ENCODE results near the gene ZNF394.

DNA sequence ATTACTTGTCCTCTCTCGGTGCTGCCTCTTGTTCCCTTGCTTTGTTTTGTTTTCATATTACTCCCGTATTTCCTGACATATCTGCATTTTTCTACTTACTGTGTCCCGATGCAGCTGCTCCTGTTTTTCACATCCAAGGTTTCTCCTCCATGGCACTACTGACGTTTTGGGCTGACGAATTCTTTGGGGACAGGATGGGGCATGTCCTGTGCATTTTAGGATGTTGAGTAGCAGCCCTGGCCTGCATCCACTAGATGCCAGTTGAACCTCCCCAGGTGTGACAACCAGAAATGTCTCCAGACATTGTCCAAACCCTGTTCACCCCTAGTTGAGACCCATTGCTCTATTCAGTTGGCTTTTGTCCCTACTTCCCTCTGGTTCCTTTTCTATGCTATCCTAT lies 15.0 kb downstream of the ZNF394 start:
- TF ChIP-seq, protein P1, sequence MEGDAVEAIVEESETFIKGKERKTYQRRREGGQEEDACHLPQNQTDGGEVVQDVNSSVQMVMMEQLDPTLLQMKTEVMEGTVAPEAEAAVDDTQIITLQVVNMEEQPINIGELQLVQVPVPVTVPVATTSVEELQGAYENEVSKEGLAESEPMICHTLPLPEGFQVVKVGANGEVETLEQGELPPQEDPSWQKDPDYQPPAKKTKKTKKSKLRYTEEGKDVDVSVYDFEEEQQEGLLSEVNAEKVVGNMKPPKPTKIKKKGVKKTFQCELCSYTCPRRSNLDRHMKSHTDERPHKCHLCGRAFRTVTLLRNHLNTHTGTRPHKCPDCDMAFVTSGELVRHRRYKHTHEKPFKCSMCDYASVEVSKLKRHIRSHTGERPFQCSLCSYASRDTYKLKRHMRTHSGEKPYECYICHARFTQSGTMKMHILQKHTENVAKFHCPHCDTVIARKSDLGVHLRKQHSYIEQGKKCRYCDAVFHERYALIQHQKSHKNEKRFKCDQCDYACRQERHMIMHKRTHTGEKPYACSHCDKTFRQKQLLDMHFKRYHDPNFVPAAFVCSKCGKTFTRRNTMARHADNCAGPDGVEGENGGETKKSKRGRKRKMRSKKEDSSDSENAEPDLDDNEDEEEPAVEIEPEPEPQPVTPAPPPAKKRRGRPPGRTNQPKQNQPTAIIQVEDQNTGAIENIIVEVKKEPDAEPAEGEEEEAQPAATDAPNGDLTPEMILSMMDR (conservative IDR thresholded peaks at IDR 0.05; ENCODE audit: low read length): no peak
- no peak for TF ChIP-seq EZH2phosphoT487 (IDR thresholded peaks at IDR 0.05; ENCODE audit: borderline replicate concordance, low read depth, low read length)

All from OCI-LY7 (cell line).